OCI-LY7 (cell line): ENCODE results near the gene SLC29A2.

Experiments
- CTCF ChIP-seq: fragments of 200-600 bp; sonication (generic); conservative IDR thresholded peaks from 2 replicates; pipeline ENCODE4 v1.5.1; 2014; ENCODE audit warnings: mild to moderate bottlenecking, antibody characterized with exemption, low read length, moderate library complexity, mixed read lengths
- EZH2phosphoT487 ChIP-seq: fragments of 200-600 bp; sonication (generic); IDR thresholded peaks from 2 replicates; pipeline ENCODE4 v1.6.1; 2018; ENCODE audit warnings: low read depth, borderline replicate concordance, mild to moderate bottlenecking, mixed run types, antibody characterized with exemption, low read length, moderate library complexity, mixed read lengths

GRCh38 chr11:66363187-66363601, 8.4 kb downstream of the SLC29A2 start:
- no peak for TF ChIP-seq CTCF
- TF ChIP-seq EZH2phosphoT487, result no peak
